ENCODE measurements around the gene USP37.

USP37 gene

GRCh38 chr2:218477247-218477646 is 90.9 kb downstream of the USP37 start:
- no peak for DNase-seq (ENCODE audit: low read depth)

- peak; percentile 68 for DNase-seq (ENCODE audit: low read depth)
These were observed 91.5 kb downstream of the USP37 start for GRCh38 chr2:218476676-218477075.

- DNase-seq (ENCODE audit: low read depth), result peak; percentile 81
These were observed 93.6 kb downstream of the USP37 start for GRCh38 chr2:218474527-218474926.

GRCh38 chr2:218472988-218473387 is 95.2 kb downstream of the USP37 start:
- DNase-seq (ENCODE audit: low read depth), result no peak

- DNase-seq (ENCODE audit: low read depth), result no peak
These were observed 96.2 kb downstream of the USP37 start for GRCh38 chr2:218471982-218472381.

- DNase-seq (ENCODE audit: low read depth), result no peak
These were observed 97.1 kb downstream of the USP37 start for GRCh38 chr2:218471036-218471435.

GRCh38 chr2:218470448-218470847 is 97.7 kb downstream of the USP37 start:
- DNase-seq (ENCODE audit: low read depth), result no peak

- DNase-seq (ENCODE audit: low read depth), result peak; percentile 39
These were observed 102.0 kb downstream of the USP37 start for GRCh38 chr2:218465987-218466633.

GRCh38 chr2:218458598-218458997 is 109.6 kb downstream of the USP37 start:
- DNase-seq (ENCODE audit: low read depth), result no peak

- no peak for DNase-seq (ENCODE audit: low read depth)
These were observed 111.3 kb downstream of the USP37 start for GRCh38 chr2:218456849-218457248.

GRCh38 chr2:218452079-218452478 is 116.1 kb downstream of the USP37 start:
- DNase-seq (ENCODE audit: low read depth), result no peak

GRCh38 chr2:218448934-218449333 is 119.2 kb downstream of the USP37 start:
- DNase-seq (ENCODE audit: low read depth), result peak; percentile 22

GRCh38 chr2:218447072-218447471 is 121.1 kb downstream of the USP37 start:
- DNase-seq (ENCODE audit: low read depth), result no peak

- DNase-seq (ENCODE audit: low read depth), result no peak
These were observed 121.6 kb downstream of the USP37 start for GRCh38 chr2:218446547-218446946.

GRCh38 chr2:218445602-218446001 is 122.5 kb downstream of the USP37 start:
- DNase-seq (ENCODE audit: low read depth), result no peak

GRCh38 chr2:218444692-218445357 is 123.3 kb downstream of the USP37 start:
- DNase-seq (ENCODE audit: low read depth), result no peak

- DNase-seq (ENCODE audit: low read depth), result peak; percentile 71
These were observed 129.6 kb downstream of the USP37 start for GRCh38 chr2:218438596-218438995.

- no peak for DNase-seq (ENCODE audit: low read depth)
These were observed 130.2 kb downstream of the USP37 start for GRCh38 chr2:218437969-218438368.

- no peak for DNase-seq (ENCODE audit: low read depth)
These were observed 131.2 kb downstream of the USP37 start for GRCh38 chr2:218436992-218437391.

- DNase-seq (ENCODE audit: low read depth), result peak; percentile 24
These were observed 132.9 kb downstream of the USP37 start for GRCh38 chr2:218435003-218435982.

- DNase-seq (ENCODE audit: low read depth), result no peak
These were observed 133.7 kb downstream of the USP37 start for GRCh38 chr2:218434456-218434855.

GRCh38 chr2:218432676-218433365 is 135.3 kb downstream of the USP37 start:
- DNase-seq (ENCODE audit: low read depth), result no peak
